Hepatocyte (in vitro differentiated cells): Measurements from ENCODE around the gene SLC9A5. TPM values are rescaled to one million over a fixed set of nuclear protein-coding genes. Genes with fewer than 3 reads are reported as not detected.

Experiments used
- DNase-seq: peaks from one replicate; pipeline ENCODE4 v3.0.0-alpha.2; 2016; ENCODE audit warnings: low spot score
- H2AFZ ChIP-seq: fragments of 200-600 bp; sonication (generic); 2 replicates; pipeline ENCODE4 v1.6.0; 2016; ENCODE audit warnings: antibody characterized with exemption, mild to moderate bottlenecking
- H3K27ac ChIP-seq: fragments of 200-600 bp; sonication (generic); 2 replicates; pipeline ENCODE4 v1.5.1; 2016; ENCODE audit warnings: mild to moderate bottlenecking
- H3K27me3 ChIP-seq: fragments of 200-600 bp; sonication (generic); 2 replicates; pipeline ENCODE4 v1.6.1; 2016
- H3K36me3 ChIP-seq: fragments of 200-600 bp; sonication (generic); replicated peaks from 2 replicates; pipeline ENCODE4 v1.5.1; 2016; ENCODE audit warnings: low read depth; ENCODE audit not compliant: insufficient read depth
- H3K4me1 ChIP-seq: fragments of 200-600 bp; sonication (generic); 2 replicates; pipeline ENCODE4 v1.5.1; 2016; ENCODE audit warnings: mild to moderate bottlenecking, moderate library complexity; ENCODE audit not compliant: insufficient read depth
- H3K4me2 ChIP-seq: fragments of 200-600 bp; sonication (generic); 2 replicates; pipeline ENCODE4 v1.6.0; 2016
- H3K4me3 ChIP-seq: fragments of 200-600 bp; sonication (generic); 2 replicates; pipeline ENCODE4 v1.5.1; 2016; ENCODE audit warnings: mild to moderate bottlenecking
- H3K79me2 ChIP-seq: fragments of 200-600 bp; sonication (generic); 2 replicates; pipeline ENCODE4 v1.6.0; 2017; ENCODE audit warnings: mild to moderate bottlenecking
- H3K9me2 ChIP-seq: fragments of 200-600 bp; sonication (generic); replicated peaks from 2 replicates; pipeline ENCODE4 v1.6.0; 2017; ENCODE audit warnings: mild to moderate bottlenecking; ENCODE audit not compliant: insufficient read depth
- H3K9me3 ChIP-seq: fragments of 200-600 bp; sonication (generic); 2 replicates; pipeline ENCODE4 v1.5.1; 2016; ENCODE audit warnings: low read depth, mild to moderate bottlenecking
- H4K20me1 ChIP-seq: fragments of 200-600 bp; sonication (generic); 2 replicates; pipeline ENCODE4 v1.6.0; 2016; ENCODE audit warnings: mild to moderate bottlenecking; ENCODE audit not compliant: insufficient read depth, poor library complexity, severe bottlenecking
- EZH2 ChIP-seq: fragments of 200-600 bp; sonication (generic); IDR thresholded peaks from 2 replicates; pipeline ENCODE4 v1.6.1; 2016; ENCODE audit warnings: antibody characterized with exemption, mild to moderate bottlenecking, borderline replicate concordance
- EZH2phosphoT487 ChIP-seq: fragments of 200-600 bp; sonication (generic); IDR thresholded peaks from one replicate; pipeline ENCODE4 v1.6.1; 2018; ENCODE audit warnings: antibody characterized with exemption, mild to moderate bottlenecking, low read depth, moderate library complexity; ENCODE audit not compliant: unreplicated experiment, severe bottlenecking
- WGBS: methylation state at CpG from one replicate; pipeline ENCODE4 v1.1.6; 2016; ENCODE audit warnings: low lambda C conversion rate; ENCODE audit errors: missing lambda C conversion rate; 5-methylcytosine and 5-hydroxymethylcytosine counted together
- polyA plus RNA-seq: library from polyadenylated mRNA; unstranded; fragments of >200 nt; fragmentation: Nextera tagmentation; extraction: Ambion mirVana; gene quantifications from 2 replicates; pipeline ENCODE4 v1.2.1, GENCODE V29; 2016
- total RNA-seq: library from RNA; depleted of rRNA; stranded (reverse); fragments of >200 nt; gene quantifications from 2 replicates; pipeline ENCODE4 v1.2.3, GENCODE V29; 2014
- TF ChIP-seq, protein P1 (sequence below): fragments of 200-600 bp; sonication (generic); IDR thresholded peaks from 2 replicates; pipeline ENCODE4 v1.5.1; 2016; ENCODE audit warnings: antibody characterized with exemption, mild to moderate bottlenecking; ENCODE audit not compliant: poor library complexity

SLC9A5 gene
- total and polyA plus RNA-seq, 2 experiments from 2014 or later, result 1.4 to 1.5 TPM

GRCh38 chr16:67257486-67258160, 8.8 kb downstream of the SLC9A5 start:
- H3K9me3 ChIP-seq, result no peaks in the 10 kb centered on the region
- no peaks in the 10 kb centered on the region for H3K27me3 ChIP-seq
- no peak overlapping the region for H2AFZ ChIP-seq
- no peaks in the 10 kb centered on the region for H4K20me1 ChIP-seq
- H3K27ac ChIP-seq, result no peak overlapping the region
- H3K79me2 ChIP-seq, result no peaks in the 10 kb centered on the region
- no peaks in the 10 kb centered on the region for H3K4me1 ChIP-seq
- no peaks in the 10 kb centered on the region for H3K9me2 ChIP-seq
- no peak for DNase-seq
- no peak overlapping the region for H3K4me2 ChIP-seq
- no peak for TF ChIP-seq EZH2phosphoT487
- TF ChIP-seq, protein P1, sequence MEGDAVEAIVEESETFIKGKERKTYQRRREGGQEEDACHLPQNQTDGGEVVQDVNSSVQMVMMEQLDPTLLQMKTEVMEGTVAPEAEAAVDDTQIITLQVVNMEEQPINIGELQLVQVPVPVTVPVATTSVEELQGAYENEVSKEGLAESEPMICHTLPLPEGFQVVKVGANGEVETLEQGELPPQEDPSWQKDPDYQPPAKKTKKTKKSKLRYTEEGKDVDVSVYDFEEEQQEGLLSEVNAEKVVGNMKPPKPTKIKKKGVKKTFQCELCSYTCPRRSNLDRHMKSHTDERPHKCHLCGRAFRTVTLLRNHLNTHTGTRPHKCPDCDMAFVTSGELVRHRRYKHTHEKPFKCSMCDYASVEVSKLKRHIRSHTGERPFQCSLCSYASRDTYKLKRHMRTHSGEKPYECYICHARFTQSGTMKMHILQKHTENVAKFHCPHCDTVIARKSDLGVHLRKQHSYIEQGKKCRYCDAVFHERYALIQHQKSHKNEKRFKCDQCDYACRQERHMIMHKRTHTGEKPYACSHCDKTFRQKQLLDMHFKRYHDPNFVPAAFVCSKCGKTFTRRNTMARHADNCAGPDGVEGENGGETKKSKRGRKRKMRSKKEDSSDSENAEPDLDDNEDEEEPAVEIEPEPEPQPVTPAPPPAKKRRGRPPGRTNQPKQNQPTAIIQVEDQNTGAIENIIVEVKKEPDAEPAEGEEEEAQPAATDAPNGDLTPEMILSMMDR, result no peak
- no peak for TF ChIP-seq EZH2
- no peak overlapping the region for H3K4me3 ChIP-seq
- 92% methylated on average over 4 of the region's 4 CpGs for WGBS
- H3K36me3 ChIP-seq, result no peaks in the 10 kb centered on the region

- no peaks in the 10 kb centered on the region for H3K9me3 ChIP-seq
- no peaks in the 10 kb centered on the region for H3K9me2 ChIP-seq
- H3K27me3 ChIP-seq, result no peaks in the 10 kb centered on the region
- no peak overlapping the region for H3K4me2 ChIP-seq
- no peaks in the 10 kb centered on the region for H3K4me1 ChIP-seq
- H3K4me3 ChIP-seq, result no peak overlapping the region
- TF ChIP-seq, protein P1, result no peak
- no peak for TF ChIP-seq EZH2phosphoT487
- no peak for TF ChIP-seq EZH2
- no peaks in the 10 kb centered on the region for H3K36me3 ChIP-seq
- no peak for DNase-seq
- H3K79me2 ChIP-seq, result no peaks in the 10 kb centered on the region
- H2AFZ ChIP-seq, result no peak overlapping the region
- H3K27ac ChIP-seq, result no peak overlapping the region
- WGBS, result 91% methylated on average over 11 of the region's 11 CpGs
- H4K20me1 ChIP-seq, result no peaks in the 10 kb centered on the region
Measured at GRCh38 chr16:67258161-67258835, 9.5 kb downstream of the SLC9A5 start.

- Histone ChIP-seq H3K27ac (no peak overlapping the region), H3K4me1 (no peaks in the 10 kb centered on the region), H4K20me1 (no peaks in the 10 kb centered on the region), H3K9me3 (no peaks in the 10 kb centered on the region), H3K9me2 (no peaks in the 10 kb centered on the region), H3K36me3 (no peaks in the 10 kb centered on the region), H3K4me3 (no peak overlapping the region), H2AFZ (no peak overlapping the region), H3K27me3 (no peaks in the 10 kb centered on the region), H3K79me2 (no peaks in the 10 kb centered on the region), H3K4me2 (no peak overlapping the region)
- TF ChIP-seq, protein P1, result no peak
- TF ChIP-seq EZH2 (no peak), EZH2phosphoT487 (no peak)
- DNase-seq, result no peak
- 91% methylated on average over 12 of the region's 12 CpGs for WGBS
Measured at GRCh38 chr16:67259705-67260104, 10.9 kb downstream of the SLC9A5 start.
